Duodenal mucosa (tissue), 2 donors: ENCODE measurements around the gene DSCAML1.

Source experiments
- H3K27ac ChIP-seq: one replicate; pipeline ENCODE4 v1.7.0; 2013; ENCODE audit warnings: low read depth, low read length
- H3K27me3 ChIP-seq, 2 donors: one replicate each; pipeline ENCODE4 v1.7.0; 2013; ENCODE audit warnings: low read length in 2 of 2, control low read depth in 1 of 2; ENCODE audit not compliant: insufficient read depth in 2 of 2, control insufficient read depth in 1 of 2
- H3K36me3 ChIP-seq, 2 donors: one replicate each; pipeline ENCODE4 v1.7.0; 2013; ENCODE audit warnings: low read length in 2 of 2, control low read depth in 1 of 2; ENCODE audit not compliant: insufficient read depth in 2 of 2, control insufficient read depth in 1 of 2
- H3K4me1 ChIP-seq, 2 donors: one replicate each; pipeline ENCODE4 v1.7.0; 2013; ENCODE audit warnings: low read length in 2 of 2, control low read depth in 1 of 2; ENCODE audit not compliant: insufficient read depth in 2 of 2, control insufficient read depth in 1 of 2
- H3K4me3 ChIP-seq, 2 donors: one replicate each; pipeline ENCODE4 v1.7.0; 2013; ENCODE audit warnings: low read length in 2 of 2, low read depth in 1 of 2
- H3K9ac ChIP-seq, 2 donors: one replicate each; pipeline ENCODE4 v1.7.0; 2013; ENCODE audit warnings: low read length in 2 of 2, low read depth in 1 of 2
- H3K9me3 ChIP-seq, 2 donors: one replicate each; pipeline ENCODE4 v1.7.0; 2013; ENCODE audit warnings: low read length in 2 of 2, control low read depth in 1 of 2; ENCODE audit not compliant: control insufficient read depth in 1 of 2

Gene DSCAML1

DNA sequence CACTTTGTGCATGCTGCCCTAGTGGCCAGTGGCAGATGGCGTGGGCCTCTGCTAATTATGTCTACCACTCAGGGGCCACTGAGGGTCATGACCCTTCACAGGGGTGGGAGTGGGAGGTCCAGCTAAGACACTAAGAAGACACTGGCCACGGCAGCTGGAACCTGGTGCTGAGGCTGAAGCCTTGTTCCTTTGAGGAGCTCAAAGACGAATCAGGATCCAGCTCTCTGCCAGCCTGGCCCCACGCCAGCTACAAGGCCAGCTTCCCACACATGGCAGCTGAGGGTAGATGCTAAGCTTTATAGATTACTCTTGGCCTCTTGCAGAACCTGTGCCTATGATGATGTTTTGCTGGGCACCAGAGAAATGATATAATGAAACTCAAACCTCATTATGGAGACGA lies 226.3 kb downstream of the DSCAML1 start:
- H3K4me3 ChIP-seq, result no peak overlapping the region
- no peaks in the 10 kb centered on the region for H3K4me1 ChIP-seq
- no peaks in the 10 kb centered on the region for H3K9me3 ChIP-seq
- H3K9ac ChIP-seq, result no peak overlapping the region
- no peaks in the 10 kb centered on the region for H3K27me3 ChIP-seq
- H3K27ac ChIP-seq, result no peak overlapping the region
- H3K36me3 ChIP-seq, result no peaks in the 10 kb centered on the region

DNA sequence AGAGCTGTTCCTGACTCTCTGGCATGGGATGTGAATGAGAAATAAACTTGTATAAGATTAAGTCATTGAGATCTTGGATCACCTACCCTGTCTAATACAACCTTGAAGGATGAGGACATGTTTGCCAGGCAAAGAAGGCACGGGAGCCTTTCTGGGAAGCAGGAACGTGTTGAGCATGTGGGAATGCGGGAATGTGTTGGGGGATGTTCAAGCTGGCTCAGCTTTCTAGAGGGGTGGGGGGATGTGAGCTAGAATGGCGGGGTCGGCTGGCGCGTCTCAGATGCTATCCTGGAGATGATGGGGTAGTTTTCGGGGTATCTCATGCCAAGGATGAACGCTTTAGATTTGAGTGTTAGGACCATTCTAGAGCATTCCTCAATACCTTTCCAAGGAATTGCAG lies 227.1 kb downstream of the DSCAML1 start:
- Histone ChIP-seq H3K9ac (no peak overlapping the region), H3K4me3 (no peak overlapping the region), H3K27ac (no peak overlapping the region), H3K4me1 (no peaks in the 10 kb centered on the region), H3K27me3 (no peaks in the 10 kb centered on the region), H3K36me3 (no peaks in the 10 kb centered on the region), H3K9me3 (no peaks in the 10 kb centered on the region)

- Histone ChIP-seq H3K27me3 (no peaks in the 10 kb centered on the region), H3K9ac (no peak overlapping the region), H3K27ac (no peak overlapping the region), H3K4me1 (no peaks in the 10 kb centered on the region), H3K9me3 (no peaks in the 10 kb centered on the region), H3K36me3 (no peaks in the 10 kb centered on the region), H3K4me3 (no peak overlapping the region)
Observed at GRCh38 chr11:117565709-117566108, 231.3 kb downstream of the DSCAML1 start.

DNA sequence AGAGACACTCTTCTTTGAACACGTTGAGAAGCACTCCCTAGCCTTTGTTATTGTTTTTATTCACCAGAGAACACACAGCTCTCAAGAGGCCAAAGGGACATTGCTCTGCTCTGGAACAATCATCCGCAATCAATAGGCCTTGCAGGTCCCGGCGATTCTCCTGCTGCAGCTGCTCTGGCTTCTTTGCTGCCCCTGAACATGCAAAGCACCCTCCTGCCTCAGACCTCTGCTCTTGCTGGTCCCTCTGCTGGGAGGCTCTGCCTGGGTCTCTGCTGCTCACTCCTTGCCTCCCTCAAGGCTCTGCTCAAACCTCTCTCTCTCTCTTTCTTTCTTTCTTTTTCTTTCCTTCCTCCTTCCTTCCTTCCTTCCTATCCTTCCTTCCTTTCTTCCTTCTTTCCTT lies 232.7 kb downstream of the DSCAML1 start:
- Histone ChIP-seq H3K9me3 (no peaks in the 10 kb centered on the region), H3K4me3 (no peak overlapping the region), H3K27ac (no peak overlapping the region), H3K27me3 (no peaks in the 10 kb centered on the region), H3K9ac (no peak overlapping the region), H3K36me3 (no peaks in the 10 kb centered on the region), H3K4me1 (no peaks in the 10 kb centered on the region)

DNA sequence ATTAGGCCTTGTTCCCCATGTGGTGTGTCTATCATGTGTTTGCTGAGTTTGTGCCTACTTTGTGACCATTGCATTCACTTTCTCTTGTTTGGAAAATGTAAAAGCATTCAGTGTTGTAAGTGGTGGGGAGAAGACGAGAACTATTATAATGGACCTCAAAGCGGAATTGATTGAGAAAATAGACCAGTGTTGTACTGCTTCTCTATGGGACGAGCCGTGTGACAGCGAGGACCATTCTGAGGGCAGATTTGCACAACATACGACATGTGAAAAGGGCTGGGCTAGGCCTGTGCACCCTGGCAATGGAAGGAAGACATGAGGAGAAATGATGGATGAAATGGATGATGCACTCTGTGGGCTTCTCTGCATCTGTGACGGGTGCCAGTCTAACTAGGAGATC lies 233.5 kb downstream of the DSCAML1 start:
- Histone ChIP-seq H3K27me3 (no peaks in the 10 kb centered on the region), H3K9ac (no peak overlapping the region), H3K36me3 (no peaks in the 10 kb centered on the region), H3K27ac (no peak overlapping the region), H3K4me3 (no peak overlapping the region), H3K4me1 (no peaks in the 10 kb centered on the region), H3K9me3 (no peaks in the 10 kb centered on the region)

DNA sequence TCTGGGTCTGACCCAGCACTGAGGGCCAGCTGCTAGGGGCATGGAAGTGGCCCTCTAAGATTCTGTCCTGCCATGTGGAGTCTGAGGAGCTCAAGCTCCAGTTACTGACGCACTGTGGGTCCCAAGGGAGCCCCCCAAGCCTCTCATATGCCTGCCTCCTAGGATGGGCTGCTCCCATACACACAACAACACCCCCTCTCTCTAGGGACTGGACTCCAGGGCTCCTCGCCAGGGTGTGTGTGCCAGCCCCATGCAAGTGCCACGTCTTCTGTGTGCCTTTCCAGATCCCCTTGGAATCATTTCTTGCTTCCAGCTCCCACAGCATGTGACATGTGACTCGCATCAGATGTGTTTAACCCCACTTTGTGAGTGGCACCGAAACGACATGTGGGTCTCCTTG lies 234.9 kb downstream of the DSCAML1 start:
- H3K9ac ChIP-seq, result no peak overlapping the region
- no peaks in the 10 kb centered on the region for H3K9me3 ChIP-seq
- H3K36me3 ChIP-seq, result no peaks in the 10 kb centered on the region
- no peak overlapping the region for H3K27ac ChIP-seq
- H3K4me3 ChIP-seq, result no peak overlapping the region
- H3K27me3 ChIP-seq, result no peaks in the 10 kb centered on the region
- no peaks in the 10 kb centered on the region for H3K4me1 ChIP-seq

DNA sequence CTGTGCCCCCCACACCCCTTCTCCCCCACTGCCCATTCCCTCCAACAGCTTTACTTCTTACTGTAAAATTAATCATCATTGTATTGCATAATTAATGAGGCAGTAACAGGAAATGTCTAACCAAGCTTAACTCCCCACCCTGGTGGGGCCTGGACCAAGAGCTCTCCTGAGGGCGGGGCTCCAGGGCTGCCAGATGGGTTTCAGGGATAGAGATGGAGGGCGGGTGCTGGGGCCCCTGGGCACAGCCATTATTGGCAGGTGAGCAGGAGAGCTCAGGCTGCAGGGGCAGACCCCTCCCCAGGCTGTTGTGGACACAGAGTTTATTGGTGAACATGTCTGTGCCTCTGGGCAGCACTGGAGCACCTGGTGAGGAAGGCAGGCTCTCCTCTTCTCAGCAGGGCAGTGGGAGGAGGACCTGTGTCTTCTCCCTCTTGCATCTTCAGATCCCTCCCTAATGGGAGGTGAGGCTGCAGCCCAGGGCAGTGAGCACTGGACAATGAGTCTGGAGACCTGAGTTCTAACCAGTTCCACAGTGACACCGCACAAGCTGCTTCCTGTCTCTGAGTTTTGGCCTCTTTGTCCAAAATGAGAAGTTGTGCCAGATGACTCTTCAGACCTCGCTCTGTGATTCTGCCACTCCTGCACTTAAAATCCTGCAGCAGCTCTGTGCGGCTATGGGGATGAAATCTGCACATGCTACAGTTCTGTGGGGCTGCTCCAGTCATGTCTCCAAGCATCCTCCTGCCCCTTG lies 236.1 kb downstream of the DSCAML1 start:
- Histone ChIP-seq H3K36me3 (no peaks in the 10 kb centered on the region), H3K9ac (no peak overlapping the region), H3K27ac (no peak overlapping the region), H3K27me3 (no peaks in the 10 kb centered on the region), H3K4me1 (no peaks in the 10 kb centered on the region), H3K4me3 (no peak overlapping the region), H3K9me3 (no peaks in the 10 kb centered on the region)

DNA sequence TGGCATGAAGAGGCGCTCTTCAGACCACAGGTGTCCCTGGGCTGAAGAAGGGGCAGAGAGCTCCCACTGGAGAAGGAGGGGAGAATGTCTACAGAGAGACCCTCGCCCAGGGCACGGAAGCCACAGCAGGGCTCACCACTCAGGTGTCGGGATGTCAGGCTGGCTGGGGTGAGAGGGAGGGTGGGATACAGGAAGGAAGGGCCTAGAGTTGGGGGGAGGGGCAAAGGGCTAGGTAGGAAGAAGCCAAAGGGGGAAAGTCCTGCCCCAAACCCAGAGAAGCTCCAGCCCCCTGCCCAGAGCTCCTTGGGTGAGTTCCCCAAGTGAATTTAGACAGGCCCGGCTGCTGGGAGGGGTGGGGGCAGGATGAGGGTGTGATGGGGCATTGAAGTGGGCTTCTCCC lies 237.3 kb downstream of the DSCAML1 start:
- Histone ChIP-seq H3K36me3 (no peaks in the 10 kb centered on the region), H3K4me1 (peaks cover 0 to 6% of the 10 kb centered on the region in 2 donors), H3K27me3 (no peaks in the 10 kb centered on the region), H3K4me3 (no peak overlapping the region), H3K27ac (no peak overlapping the region), H3K9ac (no peak overlapping the region), H3K9me3 (no peaks in the 10 kb centered on the region)

GRCh38 chr11:117557361-117557760 lies 239.7 kb downstream of the DSCAML1 start:
- Histone ChIP-seq H3K27ac (no peak overlapping the region), H3K4me3 (no peak overlapping the region), H3K27me3 (no peaks in the 10 kb centered on the region), H3K9ac (no peak overlapping the region), H3K4me1 (peaks cover 0 to 7% of the 10 kb centered on the region in 2 donors), H3K9me3 (no peaks in the 10 kb centered on the region), H3K36me3 (no peaks in the 10 kb centered on the region)

GRCh38 chr11:117554601-117555333 lies 242.2 kb downstream of the DSCAML1 start:
- Histone ChIP-seq H3K4me1 (peaks cover 0 to 7% of the 10 kb centered on the region in 2 donors), H3K27me3 (no peaks in the 10 kb centered on the region), H3K9ac (no peak overlapping the region), H3K36me3 (no peaks in the 10 kb centered on the region), H3K9me3 (no peaks in the 10 kb centered on the region), H3K4me3 (no peak overlapping the region), H3K27ac (no peak overlapping the region)
